HepG2 (cell line): ENCODE results near the gene CHAF1A. TPM values are rescaled to one million over a fixed set of nuclear protein-coding genes. Genes with fewer than 3 reads are reported as not detected.
A peak's percentile ranks its signal among the peaks of the same experiment; 100 is the strongest.

Experiments
- MEIS2 ChIP-seq: sonication (generic); formaldehyde crosslinking; IDR thresholded peaks from 2 replicates; pipeline ENCODE4 v1.9.0; 2021; ENCODE audit warnings: mild to moderate bottlenecking, missing genetic modification reagents
- MLLT10 ChIP-seq: sonication (generic); formaldehyde crosslinking; IDR thresholded peaks from 2 replicates; pipeline ENCODE4 v1.4.0; 2020; ENCODE audit warnings: missing genetic modification reagents
- MLXIP ChIP-seq: sonication (generic); formaldehyde crosslinking; IDR thresholded peaks from 2 replicates; pipeline ENCODE4 v1.9.0; 2021; ENCODE audit warnings: missing genetic modification reagents, borderline replicate concordance
- MTA1 ChIP-seq: sonication (generic); formaldehyde crosslinking; IDR thresholded peaks from 2 replicates; pipeline ENCODE4 v1.4.0; 2020; ENCODE audit warnings: missing genetic modification reagents, mild to moderate bottlenecking, borderline replicate concordance
- NBN ChIP-seq: fragments of 450-650 bp; conservative IDR thresholded peaks from 2 replicates; pipeline ENCODE4 v1.6.1; 2017
- PAWR ChIP-seq: sonication (generic); formaldehyde crosslinking; IDR thresholded peaks from 2 replicates; pipeline ENCODE4 v1.4.0; 2020; ENCODE audit warnings: missing genetic modification reagents, mild to moderate bottlenecking, borderline replicate concordance
- PRPF4 ChIP-seq: fragments of 200-400 bp; formaldehyde crosslinking; IDR thresholded peaks from 2 replicates; pipeline ENCODE4 v1.6.1; 2016; ENCODE audit warnings: low read length, low read depth; ENCODE audit not compliant: poor library complexity, severe bottlenecking
- SAP130 ChIP-seq: IDR thresholded peaks from 2 replicates; pipeline ENCODE4 v1.6.1; 2016; ENCODE audit warnings: low read depth
- SIX1 ChIP-seq: sonication (generic); formaldehyde crosslinking; IDR thresholded peaks from 2 replicates; pipeline ENCODE4 v1.4.0; 2020; ENCODE audit warnings: missing genetic modification reagents, borderline replicate concordance
- SIX4 ChIP-seq: sonication (generic); formaldehyde crosslinking; IDR thresholded peaks from 2 replicates; pipeline ENCODE4 v1.4.0; 2020; ENCODE audit warnings: missing genetic modification reagents
- SP2 ChIP-seq: sonication (generic); formaldehyde crosslinking; IDR thresholded peaks from 2 replicates; pipeline ENCODE4 v1.5.1; 2020; ENCODE audit warnings: mild to moderate bottlenecking, missing genetic modification reagents
- SRY ChIP-seq: sonication (generic); formaldehyde crosslinking; IDR thresholded peaks from 2 replicates; pipeline ENCODE4 v1.8.0; 2022; ENCODE audit warnings: mild to moderate bottlenecking, missing genetic modification reagents
- TCF12 ChIP-seq, 2 experiments: fragments of 450-650 bp in 1 of 2; sonication (generic) in 1 of 2; formaldehyde crosslinking in 1 of 2; IDR thresholded peaks; 2 replicates each; pipeline versions ENCODE4 v1.6.1 to v1.8.0; 2017 to 2022; ENCODE audit warnings: antibody characterized with exemption in 1 of 2, mild to moderate bottlenecking in 1 of 2, missing genetic modification reagents in 1 of 2, moderate library complexity in 1 of 2
- TRIM22 ChIP-seq: fragments of 450-650 bp; IDR thresholded peaks from 2 replicates; pipeline ENCODE4 v1.6.1; 2017
- ZBTB3 ChIP-seq: sonication (generic); formaldehyde crosslinking; IDR thresholded peaks from 2 replicates; pipeline ENCODE4 v1.4.0; 2020; ENCODE audit warnings: low read depth, mild to moderate bottlenecking, moderate library complexity, missing genetic modification reagents, borderline replicate concordance
- ZFP91 ChIP-seq: sonication (generic); formaldehyde crosslinking; IDR thresholded peaks from 2 replicates; pipeline ENCODE4 v1.9.0; 2022; ENCODE audit warnings: missing genetic modification reagents, mild to moderate bottlenecking, borderline replicate concordance
- ZNF101 ChIP-seq: sonication (generic); formaldehyde crosslinking; IDR thresholded peaks from 2 replicates; pipeline ENCODE4 v1.4.0; 2020; ENCODE audit warnings: mild to moderate bottlenecking, low read depth, missing genetic modification reagents, borderline replicate concordance
- ZNF280D ChIP-seq: sonication (generic); formaldehyde crosslinking; IDR thresholded peaks from 2 replicates; pipeline ENCODE4 v1.5.1; 2020; ENCODE audit warnings: mild to moderate bottlenecking, missing genetic modification reagents
- ZNF503 ChIP-seq: sonication (generic); formaldehyde crosslinking; IDR thresholded peaks from 2 replicates; pipeline ENCODE4 v1.4.0; 2020; ENCODE audit warnings: missing genetic modification reagents
- ZZZ3 ChIP-seq: sonication (generic); formaldehyde crosslinking; IDR thresholded peaks from 2 replicates; pipeline ENCODE4 v1.4.0; 2020; ENCODE audit warnings: missing genetic modification reagents, mild to moderate bottlenecking, borderline replicate concordance
- polyA plus RNA-seq, 8 experiments: library from polyadenylated mRNA; depleted of rRNA in 3 of 8; stranded (reverse) in 7 of 8; unstranded in 1 of 8; fragments of >200 nt; fragmentation: Illumina TruSeq in 4 of 8; extraction: Trizol in 4 of 8; gene quantifications; 2 replicates each; pipeline versions ENCODE4 v1.2.1 to v1.2.3, GENCODE V29; 2011 to 2016; ENCODE audit warnings: low read depth in 4 of 8, missing spikeins in 1 of 8, mixed read lengths in 1 of 8; ENCODE audit not compliant: insufficient read depth in 1 of 8
- total RNA-seq, 5 experiments: library from RNA; depleted of rRNA; stranded (reverse); fragments of >200 nt; fragmentation: Illumina TruSeq; extraction: Trizol; gene quantifications; 2 replicates each; pipeline ENCODE4 v1.2.3, GENCODE V29; 2016; ENCODE audit warnings: low read depth in 1 of 5

Gene CHAF1A
- total and polyA plus RNA-seq, 2 of the 13 experiments (the other 11 are each of a cell fraction or from before 2014, with no cell fraction given): 11.0 to 34.8 TPM

- TF ChIP-seq MLXIP (CRISPR knock-in tag): no peak
- no peak for TF ChIP-seq PRPF4
- TF ChIP-seq ZZZ3 (CRISPR knock-in tag): no peak
- TF ChIP-seq ZNF280D (CRISPR knock-in tag): no peak
- TF ChIP-seq SRY (CRISPR knock-in tag): no peak
- TF ChIP-seq TCF12 (IDR thresholded peaks at IDR 0.05): no peak
- no peak for TF ChIP-seq TCF12 (CRISPR knock-in tag; IDR thresholded peaks at IDR 0.05)
- TF ChIP-seq ZBTB3 (CRISPR knock-in tag): no peak
- TF ChIP-seq MEIS2 (CRISPR knock-in tag): no peak; the same call in 1 of the 2 replicates
- no peak for TF ChIP-seq SP2 (CRISPR knock-in tag)
- no peak for TF ChIP-seq ZFP91
- peak; percentile 7; the same call in 1 of the 2 replicates for TF ChIP-seq ZNF503 (CRISPR knock-in tag)
- no peak for TF ChIP-seq NBN
- TF ChIP-seq MLLT10 (CRISPR knock-in tag): no peak
- no peak for TF ChIP-seq PAWR
- no peak for TF ChIP-seq ZNF101
- TF ChIP-seq SIX1 (CRISPR knock-in tag): no peak
- no peak for TF ChIP-seq MTA1 (CRISPR knock-in tag)
- no peak for TF ChIP-seq SAP130 (CRISPR knock-in tag)
- TF ChIP-seq SIX4 (CRISPR knock-in tag): no peak
- TF ChIP-seq TRIM22: no peak
These were observed 11.1 kb upstream of the CHAF1A start (continued) for GRCh38 chr19:4391306-4391693.
